Measurements from ENCODE around the gene NOS1AP.
"Not testable (repeated sequence)": the region's sequence is repeated elsewhere in the genome, so short reads cannot be mapped to it uniquely, and the experiment has no call there.

Gene NOS1AP

GRCh38 chr1:162200096-162200847 lies 130.8 kb downstream of the NOS1AP start:
- no peak for DNase-seq

- DNase-seq = not testable (repeated sequence)
These were observed 131.6 kb downstream of the NOS1AP start for GRCh38 chr1:162201062-162201461.

- DNase-seq = no peak
These were observed 134.8 kb downstream of the NOS1AP start for GRCh38 chr1:162204129-162204822.

- DNase-seq = no peak
These were observed 135.3 kb downstream of the NOS1AP start for GRCh38 chr1:162204823-162205155.

- DNase-seq = no peak
These were observed 136.8 kb downstream of the NOS1AP start for GRCh38 chr1:162206300-162206699.

GRCh38 chr1:162206749-162207635 lies 137.5 kb downstream of the NOS1AP start:
- no peak for DNase-seq

- DNase-seq = no peak
These were observed 138.4 kb downstream of the NOS1AP start for GRCh38 chr1:162207862-162208261.

GRCh38 chr1:162210196-162210595 lies 140.7 kb downstream of the NOS1AP start:
- DNase-seq = no peak

- DNase-seq = no peak
These were observed 143.2 kb downstream of the NOS1AP start for GRCh38 chr1:162212713-162213112.

- no peak for DNase-seq
These were observed 143.9 kb downstream of the NOS1AP start for GRCh38 chr1:162213281-162213912.

- no peak for DNase-seq
These were observed 144.7 kb downstream of the NOS1AP start for GRCh38 chr1:162214202-162214601.

GRCh38 chr1:162215902-162216301 lies 146.4 kb downstream of the NOS1AP start:
- no peak for DNase-seq

GRCh38 chr1:162216604-162217003 lies 147.1 kb downstream of the NOS1AP start:
- no peak for DNase-seq

GRCh38 chr1:162217706-162218105 lies 148.2 kb downstream of the NOS1AP start:
- DNase-seq = no peak

- DNase-seq = no peak
These were observed 149.1 kb downstream of the NOS1AP start for GRCh38 chr1:162218546-162218945.

GRCh38 chr1:162218975-162219374 lies 149.5 kb downstream of the NOS1AP start:
- DNase-seq = no peak

GRCh38 chr1:162219461-162219860 lies 150.0 kb downstream of the NOS1AP start:
- peak; percentile 17 for DNase-seq

- no peak for DNase-seq
These were observed 150.6 kb downstream of the NOS1AP start for GRCh38 chr1:162220009-162220539.

GRCh38 chr1:162222014-162222413 lies 152.5 kb downstream of the NOS1AP start:
- no peak for DNase-seq

GRCh38 chr1:162222730-162223129 lies 153.2 kb downstream of the NOS1AP start:
- DNase-seq = no peak

- no peak for DNase-seq
These were observed 154.0 kb downstream of the NOS1AP start for GRCh38 chr1:162223488-162223887.

- DNase-seq = no peak
These were observed 154.8 kb downstream of the NOS1AP start for GRCh38 chr1:162224267-162224666.

- no peak for DNase-seq
These were observed 159.1 kb downstream of the NOS1AP start for GRCh38 chr1:162228586-162228985.

Measured in NCI-H2171 (cell line).